ENCODE measurements around the gene CNTN4.

DNA sequence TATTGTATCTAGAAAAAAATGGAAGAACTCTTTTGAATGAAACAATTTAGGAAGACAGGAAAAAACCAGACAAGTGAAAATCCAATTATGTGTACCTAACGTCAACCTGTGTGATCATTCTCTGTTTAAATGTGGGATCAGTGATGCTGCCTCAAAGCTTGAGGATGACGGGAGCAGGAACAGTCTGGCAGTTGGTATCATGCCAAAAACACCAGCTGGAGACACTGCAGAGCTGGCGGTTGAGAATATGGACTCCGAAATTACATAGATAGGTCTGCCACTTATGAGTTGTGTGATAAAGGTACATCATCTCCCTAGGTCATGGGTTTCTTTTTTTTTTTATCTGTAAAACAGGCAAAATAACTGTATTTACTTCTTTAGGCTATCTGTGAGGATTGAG lies 480.5 kb downstream of the CNTN4 start:
- TF ChIP-seq, protein P1, sequence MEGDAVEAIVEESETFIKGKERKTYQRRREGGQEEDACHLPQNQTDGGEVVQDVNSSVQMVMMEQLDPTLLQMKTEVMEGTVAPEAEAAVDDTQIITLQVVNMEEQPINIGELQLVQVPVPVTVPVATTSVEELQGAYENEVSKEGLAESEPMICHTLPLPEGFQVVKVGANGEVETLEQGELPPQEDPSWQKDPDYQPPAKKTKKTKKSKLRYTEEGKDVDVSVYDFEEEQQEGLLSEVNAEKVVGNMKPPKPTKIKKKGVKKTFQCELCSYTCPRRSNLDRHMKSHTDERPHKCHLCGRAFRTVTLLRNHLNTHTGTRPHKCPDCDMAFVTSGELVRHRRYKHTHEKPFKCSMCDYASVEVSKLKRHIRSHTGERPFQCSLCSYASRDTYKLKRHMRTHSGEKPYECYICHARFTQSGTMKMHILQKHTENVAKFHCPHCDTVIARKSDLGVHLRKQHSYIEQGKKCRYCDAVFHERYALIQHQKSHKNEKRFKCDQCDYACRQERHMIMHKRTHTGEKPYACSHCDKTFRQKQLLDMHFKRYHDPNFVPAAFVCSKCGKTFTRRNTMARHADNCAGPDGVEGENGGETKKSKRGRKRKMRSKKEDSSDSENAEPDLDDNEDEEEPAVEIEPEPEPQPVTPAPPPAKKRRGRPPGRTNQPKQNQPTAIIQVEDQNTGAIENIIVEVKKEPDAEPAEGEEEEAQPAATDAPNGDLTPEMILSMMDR (IDR thresholded peaks at IDR 0.05; ENCODE audit: borderline replicate concordance, extremely low read depth, low read length, poor library complexity, severe bottlenecking): no peak
- no peak for TF ChIP-seq EZH2 (IDR thresholded peaks at IDR 0.05; ENCODE audit: borderline replicate concordance, low read depth, low read length, severe bottlenecking)

All from DND-41 (cell line).